HG02759 (cell line): ENCODE data around the gene ABCA6.

ENCODE experiments used
- ATAC-seq: cut with Tn5 transposase; IDR thresholded peaks from one replicate; pipeline ENCODE4 v1.9.1; 2021; ENCODE audit warnings: mild to moderate bottlenecking, moderate library complexity; ENCODE audit not compliant: unreplicated experiment

Gene ABCA6

DNA sequence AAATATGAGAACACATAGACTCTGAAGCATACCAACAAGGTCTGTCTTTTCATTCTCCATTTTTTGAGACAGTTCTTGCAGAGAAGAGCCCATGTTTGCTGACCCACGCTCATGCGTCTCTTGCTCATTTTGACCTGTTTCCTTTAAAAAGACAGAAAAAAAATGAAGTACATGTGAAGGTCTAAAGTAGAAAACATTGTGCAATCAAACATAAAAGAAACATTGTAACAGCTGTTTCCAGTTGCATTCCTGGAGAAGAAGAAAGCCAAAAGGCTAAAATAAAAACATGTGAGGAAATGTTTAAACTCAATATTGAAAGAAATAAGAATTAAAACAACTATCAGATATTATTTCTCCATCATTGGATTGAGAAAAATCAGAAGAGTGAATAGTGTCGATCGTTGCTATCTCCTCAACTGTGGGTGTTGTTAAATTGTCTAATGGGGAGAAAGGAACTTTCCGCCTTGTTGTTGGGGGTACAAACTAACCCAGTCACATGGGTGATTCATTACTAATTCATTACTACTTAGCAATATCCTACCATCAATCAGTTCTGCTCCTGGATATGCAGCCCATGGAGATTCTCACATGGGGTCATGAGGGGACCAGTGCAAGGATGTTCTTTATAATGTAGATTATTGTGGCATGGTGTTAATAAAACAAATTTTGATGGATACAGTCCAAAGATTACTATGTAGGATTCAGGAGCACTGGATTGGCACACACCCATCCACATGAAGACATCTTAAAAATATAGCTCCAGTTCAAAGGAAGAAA is 90.5 kb downstream of the ABCA6 start:
- no peak for ATAC-seq

DNA sequence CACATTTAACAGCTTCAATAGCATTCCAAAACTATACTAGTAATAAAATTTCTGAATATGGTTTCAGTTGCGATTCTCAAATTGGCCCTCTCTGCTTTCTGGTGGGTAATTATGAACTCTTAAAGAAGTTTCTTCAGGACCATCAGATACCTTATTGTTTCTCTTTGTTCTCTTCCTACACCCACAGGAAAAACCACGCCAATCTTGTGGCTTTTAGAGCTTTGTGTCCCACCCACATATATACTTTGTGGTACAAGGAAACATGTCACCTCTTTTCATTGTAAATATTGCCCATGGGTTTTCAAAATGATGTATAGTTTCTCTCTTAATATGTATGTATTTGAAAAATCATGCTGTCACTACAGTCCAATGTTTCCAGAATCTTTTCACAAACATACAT is 93.1 kb downstream of the ABCA6 start:
- ATAC-seq = no peak

DNA sequence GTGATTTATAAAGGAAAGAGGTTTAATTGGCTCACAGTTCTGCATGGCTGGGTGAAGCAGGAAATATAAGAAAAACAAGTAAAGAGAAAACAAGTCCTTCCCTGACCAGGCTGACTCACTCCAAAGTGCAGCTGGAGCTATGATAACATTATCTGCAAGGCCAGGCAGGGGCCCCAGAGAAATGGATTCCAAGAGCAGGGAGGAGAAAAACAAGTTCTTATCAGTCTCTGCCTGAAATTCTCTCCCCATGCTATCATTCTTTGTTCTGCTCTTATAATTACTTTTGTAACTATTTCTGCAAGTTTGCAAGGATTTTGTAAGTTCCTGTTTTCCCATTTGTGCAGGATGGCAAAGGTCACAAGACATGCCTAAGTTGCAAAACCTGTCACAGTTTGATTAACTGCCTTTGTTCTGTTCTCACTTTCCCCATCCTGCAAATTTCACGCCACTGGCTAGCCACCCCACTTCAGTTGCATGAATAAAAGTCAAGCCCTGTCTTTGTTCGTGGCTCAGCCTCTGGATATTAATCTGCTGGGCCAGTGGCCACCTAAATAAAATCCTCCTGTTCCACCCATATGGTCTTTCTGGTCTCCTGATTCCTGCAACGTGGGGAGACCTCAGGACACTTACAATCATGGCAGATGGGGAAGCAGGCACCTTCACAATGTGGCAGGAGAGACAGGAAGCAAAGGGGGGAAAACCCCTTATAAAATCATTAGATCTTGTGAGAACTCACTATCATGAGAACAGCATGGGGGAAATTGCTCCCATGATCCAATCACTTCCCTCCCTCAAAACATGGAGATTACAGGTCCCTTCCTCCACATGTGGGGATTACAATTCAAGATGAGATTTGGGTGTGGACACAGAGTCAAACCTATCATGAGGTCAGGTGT is 94.1 kb downstream of the ABCA6 start:
- no peak for ATAC-seq

DNA sequence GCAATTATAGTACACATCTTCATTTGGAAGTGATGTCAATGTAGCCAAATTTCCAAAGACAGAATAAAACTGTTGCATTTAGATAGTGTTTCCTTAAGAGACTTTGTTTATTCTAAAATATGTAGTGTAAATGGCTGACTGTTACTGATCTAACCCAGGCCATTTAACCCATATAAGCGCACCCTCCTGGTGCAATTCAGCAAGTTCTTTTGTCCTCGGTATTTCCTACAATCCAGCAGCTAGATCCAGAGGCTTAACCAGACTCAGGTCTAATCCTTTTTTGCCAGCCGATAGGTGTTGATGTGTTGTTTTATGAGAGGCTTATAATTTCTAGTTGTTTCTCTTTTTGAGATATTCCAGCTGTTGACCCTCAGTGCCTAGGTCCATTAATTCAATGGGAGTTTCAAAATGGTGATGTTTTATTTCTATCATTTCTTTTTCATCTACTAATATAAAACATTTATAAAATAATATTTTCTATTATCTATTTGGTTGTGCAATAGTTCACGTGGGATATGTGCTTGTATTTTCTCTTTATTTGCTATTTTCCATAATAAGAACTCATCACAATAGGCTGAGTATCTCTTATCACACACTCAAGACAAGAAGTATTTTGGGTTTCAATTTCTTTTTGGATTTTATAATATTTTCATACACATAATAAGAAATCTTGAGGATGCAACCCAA is 95.4 kb downstream of the ABCA6 start:
- no peak for ATAC-seq

GRCh38 chr17:69045646-69046045 is 96.0 kb downstream of the ABCA6 start:
- ATAC-seq = no peak

DNA sequence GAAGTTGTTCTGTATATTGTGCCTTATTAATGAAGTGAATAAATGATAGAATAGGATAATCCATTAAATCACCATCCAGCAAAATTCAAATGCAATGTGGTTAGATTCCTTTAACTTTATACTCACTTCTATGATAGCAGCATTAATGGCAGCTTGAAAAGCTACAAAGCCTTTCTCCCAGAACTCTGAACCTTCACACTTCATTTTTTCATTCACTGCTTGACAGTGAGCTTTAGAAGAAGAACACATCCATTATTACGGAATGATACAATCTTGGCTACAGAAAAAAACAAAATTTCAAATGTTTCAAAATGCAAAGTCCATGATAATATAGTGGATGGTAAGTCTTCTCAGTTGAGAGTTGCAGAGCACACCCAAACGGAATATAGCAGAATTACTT is 97.3 kb downstream of the ABCA6 start:
- no peak for ATAC-seq

DNA sequence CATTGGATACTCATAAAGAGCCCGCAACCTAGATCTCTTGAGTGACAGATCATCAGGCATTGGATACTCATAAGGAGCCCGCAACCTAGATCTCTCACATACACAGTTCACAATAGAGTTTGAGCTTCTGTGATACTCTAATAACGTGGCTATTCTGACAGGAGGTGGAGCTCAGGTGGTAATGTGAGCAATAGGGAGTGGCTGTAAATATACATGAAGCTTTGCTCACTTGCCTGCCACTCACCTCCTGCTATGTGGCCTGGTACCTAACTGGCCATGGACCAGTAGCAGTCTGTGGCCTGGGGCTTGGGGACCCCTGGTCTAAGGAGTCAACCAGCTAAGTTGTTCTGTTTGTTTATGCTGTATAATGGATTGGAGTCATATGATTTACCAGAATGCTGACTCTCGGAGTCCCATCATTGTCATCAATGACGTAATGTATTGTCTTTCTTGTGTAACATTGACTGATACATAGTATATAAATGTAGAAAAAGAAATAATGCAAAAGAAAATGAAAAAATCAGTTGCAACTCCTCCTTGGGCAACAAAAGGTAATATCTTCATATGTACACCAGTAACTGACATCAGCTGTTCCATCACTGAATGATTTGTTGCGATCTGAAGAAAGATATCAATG is 98.5 kb downstream of the ABCA6 start:
- no peak for ATAC-seq

DNA sequence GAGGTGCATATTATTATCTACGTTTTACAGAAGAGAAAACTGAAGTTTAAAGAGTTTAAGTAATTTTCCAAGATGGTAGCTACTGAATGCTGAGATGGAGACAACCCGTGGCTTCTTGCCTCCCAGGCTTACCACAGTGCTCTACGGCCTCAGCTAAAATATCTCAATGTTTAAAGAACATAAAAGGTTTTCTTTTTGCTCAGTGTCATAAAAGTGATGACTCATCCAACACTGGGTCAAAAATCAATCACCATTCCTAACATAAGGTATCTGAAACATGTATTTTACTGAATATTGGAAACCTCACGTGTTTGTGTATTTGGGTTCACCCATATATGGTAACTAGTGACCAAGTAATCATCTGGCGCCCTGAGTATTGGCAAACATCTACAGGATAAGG is 99.4 kb downstream of the ABCA6 start:
- no peak for ATAC-seq

GRCh38 chr17:69031839-69032238 is 109.9 kb downstream of the ABCA6 start:
- no peak for ATAC-seq

DNA sequence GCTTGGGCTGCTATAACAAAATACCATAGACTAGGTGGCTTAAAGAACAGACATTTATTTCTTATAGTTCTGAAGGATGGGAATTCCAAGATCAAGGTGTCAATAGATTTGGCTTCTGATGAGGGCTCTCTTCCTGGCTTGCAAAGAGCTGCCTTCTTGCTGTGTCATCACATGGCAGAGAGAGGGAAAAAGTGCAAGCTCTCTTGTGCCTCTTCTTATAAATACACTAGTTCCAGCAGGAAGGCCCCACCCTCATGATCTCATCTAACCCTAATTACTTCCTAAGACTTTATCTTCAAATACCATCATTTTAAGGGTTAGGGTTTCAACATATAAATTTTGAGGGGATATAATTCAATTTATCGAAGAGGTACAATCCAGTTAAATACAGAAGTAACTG is 111.5 kb downstream of the ABCA6 start:
- no peak for ATAC-seq
